ENCODE results near the gene MX1.

MX1 gene

GRCh38 chr21:41460578-41461527, 34.8 kb downstream of the MX1 start:
- peak; percentile 54 for DNase-seq

GRCh38 chr21:41465176-41465781, 39.2 kb downstream of the MX1 start:
- no peak for DNase-seq

- DNase-seq = no peak
Observed at GRCh38 chr21:41466024-41466820, 40.2 kb downstream of the MX1 start.

DNA sequence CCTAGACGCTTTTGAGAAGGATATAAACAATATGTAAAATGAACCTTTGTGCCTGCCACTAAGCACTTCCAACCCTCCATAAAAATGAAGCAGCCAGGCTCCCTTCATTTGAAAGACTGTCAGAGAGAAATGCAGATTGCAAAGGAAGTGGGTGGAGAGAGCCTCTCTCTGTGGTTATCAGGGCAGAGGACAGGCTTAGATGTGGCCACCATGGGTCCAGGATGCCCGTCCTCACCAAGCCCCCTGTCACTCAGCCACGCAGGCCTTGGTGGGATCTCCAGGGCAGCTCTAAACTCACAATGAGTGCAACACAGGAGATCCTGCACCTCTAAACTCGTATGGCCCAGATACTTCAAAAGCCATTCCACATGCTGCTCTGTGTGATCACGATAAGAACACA, 44.0 kb downstream of the MX1 start:
- DNase-seq = no peak

- no peak for DNase-seq
Observed at GRCh38 chr21:41472753-41473548, 46.9 kb downstream of the MX1 start.

DNA sequence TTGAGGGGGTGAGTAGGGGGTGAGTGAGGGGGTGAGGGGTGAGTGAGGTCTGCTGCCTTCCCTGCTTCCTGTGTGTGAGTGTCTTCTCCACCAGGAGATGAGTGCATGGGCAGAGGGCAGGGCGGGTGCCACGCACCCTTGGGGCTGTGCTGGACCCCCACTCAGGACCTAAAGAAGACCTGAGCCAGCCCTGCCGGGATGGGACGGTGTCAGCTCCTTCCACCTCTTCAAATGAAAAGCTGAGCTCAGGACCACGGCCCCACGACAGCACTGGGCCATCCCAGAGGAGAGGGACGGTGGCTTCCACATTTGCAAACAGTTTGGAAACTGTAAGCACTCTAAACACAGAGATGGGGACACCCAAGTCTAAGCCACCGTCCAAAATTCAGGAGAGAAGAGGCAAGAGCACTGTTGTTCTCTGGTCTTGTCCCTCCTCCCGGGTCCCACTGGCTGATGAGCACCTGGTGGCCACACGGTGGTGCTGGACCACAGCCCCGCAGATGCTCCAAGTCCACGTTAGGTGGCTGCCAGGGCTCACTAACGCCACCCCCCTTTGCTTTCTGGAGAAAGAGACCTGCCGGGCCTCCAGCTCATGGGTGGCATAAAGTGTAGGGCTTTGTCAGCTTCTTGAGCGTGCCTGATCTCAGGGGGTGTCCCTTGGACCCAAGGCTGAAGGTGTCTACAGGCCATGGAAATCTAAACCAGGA, 49.8 kb downstream of the MX1 start:
- no peak for DNase-seq

GRCh38 chr21:41477641-41478318, 51.7 kb downstream of the MX1 start:
- DNase-seq = no peak

GRCh38 chr21:41478319-41479177, 52.5 kb downstream of the MX1 start:
- DNase-seq = no peak

- no peak for DNase-seq
Observed at GRCh38 chr21:41479686-41480085, 53.6 kb downstream of the MX1 start.

- no peak for DNase-seq
Observed at GRCh38 chr21:41480086-41480690, 54.1 kb downstream of the MX1 start.

GRCh38 chr21:41481191-41481590, 55.2 kb downstream of the MX1 start:
- no peak for DNase-seq

DNA sequence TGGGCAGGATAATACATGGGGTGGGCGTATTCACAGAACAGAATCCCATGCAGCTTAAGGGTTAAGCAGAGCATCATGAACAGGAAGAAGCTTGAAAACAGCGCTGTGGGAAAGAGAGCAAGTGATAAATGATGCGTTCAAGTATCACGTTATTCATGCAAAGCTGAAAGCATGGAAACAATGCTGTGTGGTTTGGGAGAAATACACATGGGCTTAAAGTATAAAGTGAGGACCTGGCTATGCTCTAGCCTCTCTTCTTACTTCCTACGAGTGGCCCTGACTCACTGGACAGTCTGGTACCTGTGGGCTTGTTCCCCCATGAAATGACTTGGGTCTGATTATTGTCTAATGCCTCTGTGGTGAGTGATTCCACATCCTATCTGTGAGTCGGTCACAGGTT, 56.3 kb downstream of the MX1 start:
- no peak for DNase-seq

GRCh38 chr21:41482980-41483379, 56.9 kb downstream of the MX1 start:
- no peak for DNase-seq

- DNase-seq = no peak
Observed at GRCh38 chr21:41483415-41483814, 57.4 kb downstream of the MX1 start.

GRCh38 chr21:41483973-41484372, 57.9 kb downstream of the MX1 start:
- DNase-seq = no peak

DNA sequence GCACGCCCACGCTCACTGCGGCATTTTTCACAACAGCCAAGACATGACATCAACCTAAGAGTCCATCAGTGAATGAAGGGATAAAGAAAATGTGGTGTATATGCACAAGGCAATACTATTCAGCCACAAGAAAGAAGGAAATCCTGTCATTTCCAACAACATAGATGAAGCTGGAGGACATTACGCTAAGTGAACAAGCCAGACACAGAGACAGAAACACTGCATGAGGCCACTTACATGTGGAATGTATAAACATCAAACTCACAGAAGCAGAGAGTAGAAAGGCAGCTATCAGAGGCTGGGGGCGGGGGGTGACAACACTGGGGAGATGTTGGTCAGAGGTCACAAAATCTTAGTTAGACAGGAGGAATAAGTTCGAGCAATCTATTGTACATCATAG, 61.0 kb downstream of the MX1 start:
- DNase-seq = no peak

GRCh38 chr21:41488080-41488479, 62.0 kb downstream of the MX1 start:
- DNase-seq = no peak

DNA sequence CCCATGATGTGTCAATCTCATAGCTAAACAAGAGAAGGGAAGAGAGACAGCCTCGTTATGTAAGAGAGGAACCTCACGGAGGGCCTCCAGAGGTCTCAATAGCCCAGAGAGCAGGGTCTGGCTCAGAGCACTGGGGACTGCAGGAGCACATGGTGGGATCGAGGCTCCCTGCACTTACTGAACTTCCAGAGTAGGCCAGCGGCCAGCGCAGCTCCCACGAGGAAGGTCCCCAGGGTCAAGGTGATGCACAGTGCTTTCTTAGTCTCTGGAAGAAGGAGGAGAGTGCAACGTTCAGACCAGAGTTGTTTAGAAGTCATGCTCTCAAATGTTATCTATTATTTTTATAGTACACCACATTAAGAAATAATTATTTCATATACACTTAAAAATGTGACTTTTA, 63.3 kb downstream of the MX1 start:
- DNase-seq = no peak

DNA sequence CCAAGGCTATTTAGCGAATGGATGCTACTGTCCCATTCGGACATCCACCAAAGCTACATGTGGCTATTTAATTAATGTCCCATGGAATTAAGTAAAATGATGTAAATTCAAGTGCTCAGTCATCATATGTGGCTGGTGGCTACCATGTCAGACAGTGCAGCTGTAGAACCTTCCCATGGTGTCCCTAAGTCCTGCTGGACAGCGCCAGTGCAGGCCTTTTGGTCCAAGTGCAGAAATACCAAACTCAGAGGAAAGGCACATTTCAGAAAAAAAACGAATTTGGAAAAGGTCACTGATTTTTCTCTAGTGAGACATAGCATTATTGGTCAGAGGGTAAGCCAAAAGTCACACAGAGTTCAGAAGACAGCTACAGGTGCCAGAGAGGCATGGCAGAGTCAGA, 64.3 kb downstream of the MX1 start:
- no peak for DNase-seq

- DNase-seq = no peak
Observed at GRCh38 chr21:41491412-41491811, 65.4 kb downstream of the MX1 start.

All from CD4-positive, alpha-beta T cell treated with Interleukin-10 for 1 hour (primary cell).